Colonic mucosa (tissue), 4 donors: ENCODE data around the gene PLXNA2. TPM values are rescaled to one million over a fixed set of nuclear protein-coding genes. Genes with fewer than 3 reads are reported as not detected.

Source experiments
- DNase-seq: peaks from one replicate; pipeline ENCODE4 v3.0.0-alpha.2; 2020
- H3K27ac ChIP-seq: fragments of 200-600 bp; one replicate; pipeline ENCODE4 v1.8.0; 2021
- H3K27me3 ChIP-seq: fragments of 200-600 bp; one replicate; pipeline ENCODE4 v1.8.0; 2021
- H3K36me3 ChIP-seq: fragments of 200-600 bp; one replicate; pipeline ENCODE4 v1.8.0; 2021
- H3K4me1 ChIP-seq: fragments of 200-600 bp; one replicate; pipeline ENCODE4 v1.8.0; 2021; ENCODE audit warnings: mild to moderate bottlenecking
- H3K4me3 ChIP-seq: fragments of 200-600 bp; one replicate; pipeline ENCODE4 v1.8.0; 2021
- H3K9ac ChIP-seq, 2 donors: one replicate each; pipeline ENCODE4 v1.7.0; 2013; ENCODE audit warnings: control low read depth in 2 of 2, low read depth in 2 of 2, low read length in 2 of 2
- H3K9me3 ChIP-seq: fragments of 200-600 bp; one replicate; pipeline ENCODE4 v1.8.0; 2021
- intact Hi-C: fragments of 100-400 bp; cut with DNase I; formaldehyde crosslinking; loops from one replicate; pipeline ENCODE4 v1.14.1; 2022
- total RNA-seq, 2 donors: library from RNA; stranded (reverse); fragmentation: NEBNext Ultra II Directional in 1 of 2; extraction: Animal tissue kit (Norgen Biotek cat#: 25700) in 1 of 2; gene quantifications; one replicate each; pipeline ENCODE4 v1.2.1, GENCODE V29; 2021
- TF ChIP-seq, protein P1 (sequence below): fragments of 200-600 bp; IDR thresholded peaks from one replicate; pipeline ENCODE4 v1.8.0; 2022; ENCODE audit warnings: antibody characterized with exemption, mild to moderate bottlenecking
- donor health status: healthy.
- donor health status: DM: no; HTN: no; CAD: no.
- donor health status: DM: no; HTN: no; CAD: no.

The PLXNA2 gene
- total RNA-seq, 2 donors from 2014 or later, result 46.1 to 81.6 TPM

GRCh38 chr1:207981976-207982375, 262.2 kb downstream of the PLXNA2 start:
- no peak overlapping the region for H3K4me3 ChIP-seq
- TF ChIP-seq, protein P1, sequence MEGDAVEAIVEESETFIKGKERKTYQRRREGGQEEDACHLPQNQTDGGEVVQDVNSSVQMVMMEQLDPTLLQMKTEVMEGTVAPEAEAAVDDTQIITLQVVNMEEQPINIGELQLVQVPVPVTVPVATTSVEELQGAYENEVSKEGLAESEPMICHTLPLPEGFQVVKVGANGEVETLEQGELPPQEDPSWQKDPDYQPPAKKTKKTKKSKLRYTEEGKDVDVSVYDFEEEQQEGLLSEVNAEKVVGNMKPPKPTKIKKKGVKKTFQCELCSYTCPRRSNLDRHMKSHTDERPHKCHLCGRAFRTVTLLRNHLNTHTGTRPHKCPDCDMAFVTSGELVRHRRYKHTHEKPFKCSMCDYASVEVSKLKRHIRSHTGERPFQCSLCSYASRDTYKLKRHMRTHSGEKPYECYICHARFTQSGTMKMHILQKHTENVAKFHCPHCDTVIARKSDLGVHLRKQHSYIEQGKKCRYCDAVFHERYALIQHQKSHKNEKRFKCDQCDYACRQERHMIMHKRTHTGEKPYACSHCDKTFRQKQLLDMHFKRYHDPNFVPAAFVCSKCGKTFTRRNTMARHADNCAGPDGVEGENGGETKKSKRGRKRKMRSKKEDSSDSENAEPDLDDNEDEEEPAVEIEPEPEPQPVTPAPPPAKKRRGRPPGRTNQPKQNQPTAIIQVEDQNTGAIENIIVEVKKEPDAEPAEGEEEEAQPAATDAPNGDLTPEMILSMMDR, result no peak
- intact Hi-C loops, result no loop called here
- no peaks in the 10 kb centered on the region for H3K9me3 ChIP-seq
- no peaks in the 10 kb centered on the region for H3K27me3 ChIP-seq
- no peak overlapping the region for H3K27ac ChIP-seq
- no peak for DNase-seq
- H3K4me1 ChIP-seq, result peaks cover 4% of the 10 kb centered on the region
- H3K9ac ChIP-seq, result no peak overlapping the region
- no peaks in the 10 kb centered on the region for H3K36me3 ChIP-seq

DNA sequence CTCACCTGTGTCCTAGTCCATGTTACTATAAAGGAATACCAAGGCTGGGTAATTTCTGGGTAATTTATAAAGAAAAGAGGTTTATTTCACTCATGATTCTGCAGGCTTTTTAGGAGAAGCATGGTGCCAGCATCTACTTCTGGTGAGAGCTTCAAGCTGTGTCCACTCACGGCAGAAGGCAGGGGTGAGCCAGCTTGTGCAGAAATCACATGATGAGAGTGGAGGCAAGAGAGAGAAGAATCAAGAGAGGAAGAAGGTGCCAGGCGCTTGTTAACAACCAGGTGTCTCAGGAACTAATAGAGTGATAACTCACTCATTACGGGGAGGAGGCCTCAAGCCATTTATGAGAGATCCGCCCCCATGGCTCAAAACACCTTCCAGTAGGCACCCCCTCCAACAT, 265.7 kb downstream of the PLXNA2 start:
- Histone ChIP-seq H3K36me3 (no peaks in the 10 kb centered on the region), H3K4me1 (peaks cover 4% of the 10 kb centered on the region), H3K4me3 (no peak overlapping the region), H3K27ac (no peak overlapping the region), H3K9ac (no peak overlapping the region), H3K9me3 (no peaks in the 10 kb centered on the region), H3K27me3 (no peaks in the 10 kb centered on the region)
- no peak for DNase-seq
- TF ChIP-seq, protein P1, result no peak
- intact Hi-C loops, result no loop called here

DNA sequence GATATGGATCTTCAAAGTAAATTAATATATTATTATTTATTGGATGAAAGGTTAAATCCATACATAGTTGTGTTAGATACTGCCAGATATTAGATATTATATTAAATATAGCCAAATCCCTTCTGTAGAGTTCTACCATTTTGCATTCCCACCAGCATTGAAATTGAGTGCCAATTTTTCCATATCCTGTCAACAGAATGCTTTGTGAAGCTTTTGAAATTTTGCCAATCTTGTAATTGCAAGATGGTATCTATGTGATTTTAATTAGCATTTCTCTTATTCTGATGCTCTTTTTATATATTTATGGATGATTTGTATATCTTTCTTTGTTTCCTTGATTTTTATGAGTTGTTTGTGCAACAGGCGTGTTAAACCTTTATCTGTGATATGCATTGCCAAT, 266.3 kb downstream of the PLXNA2 start:
- H3K36me3 ChIP-seq, result no peaks in the 10 kb centered on the region
- H3K27ac ChIP-seq, result no peak overlapping the region
- H3K9ac ChIP-seq, result no peak overlapping the region
- H3K4me1 ChIP-seq, result peaks cover 4% of the 10 kb centered on the region
- TF ChIP-seq, protein P1, result no peak
- H3K9me3 ChIP-seq, result no peaks in the 10 kb centered on the region
- no peak overlapping the region for H3K4me3 ChIP-seq
- DNase-seq, result no peak
- H3K27me3 ChIP-seq, result no peaks in the 10 kb centered on the region
- intact Hi-C loops, result no loop called here

- Histone ChIP-seq H3K27me3 (no peaks in the 10 kb centered on the region), H3K9me3 (no peaks in the 10 kb centered on the region), H3K27ac (no peak overlapping the region), H3K36me3 (no peaks in the 10 kb centered on the region), H3K4me1 (no peaks in the 10 kb centered on the region), H3K9ac (no peak overlapping the region), H3K4me3 (no peak overlapping the region)
- no peak for DNase-seq
- intact Hi-C loops, result no loop called here
- TF ChIP-seq, protein P1, result no peak
Observed at GRCh38 chr1:207973898-207974568, 270.2 kb downstream of the PLXNA2 start.

GRCh38 chr1:207972337-207972736, 271.8 kb downstream of the PLXNA2 start:
- H3K27me3 ChIP-seq, result no peaks in the 10 kb centered on the region
- TF ChIP-seq, protein P1, result no peak
- no peak overlapping the region for H3K4me3 ChIP-seq
- H3K9ac ChIP-seq, result no peak overlapping the region
- no peak for DNase-seq
- intact Hi-C loops, result no loop called here
- H3K36me3 ChIP-seq, result no peaks in the 10 kb centered on the region
- H3K27ac ChIP-seq, result no peak overlapping the region
- H3K9me3 ChIP-seq, result no peaks in the 10 kb centered on the region
- no peaks in the 10 kb centered on the region for H3K4me1 ChIP-seq
